NT2/D1 (cell line): ENCODE measurements around the gene PTN.
A peak's percentile ranks its signal among the peaks of the same experiment; 100 is the strongest.

Source experiments
- DNase-seq: peaks from one replicate; pipeline ENCODE4 v3.0.0-alpha.2; 2011; ENCODE audit warnings: low read depth, low spot score
- H3K27me3 ChIP-seq: 2 replicates; pipeline ENCODE4 v1.6.0; 2011; ENCODE audit warnings: mild to moderate bottlenecking; ENCODE audit not compliant: insufficient read length, insufficient read depth
- H3K36me3 ChIP-seq: 2 replicates; pipeline ENCODE4 v1.6.1; 2011; ENCODE audit warnings: mild to moderate bottlenecking, low read length, mixed read lengths; ENCODE audit not compliant: insufficient read depth, insufficient read length
- H3K4me1 ChIP-seq: 2 replicates; pipeline ENCODE4 v1.5.1; 2011; ENCODE audit not compliant: insufficient read depth, insufficient read length
- H3K4me3 ChIP-seq: 2 replicates; pipeline ENCODE4 v1.5.1; 2011; ENCODE audit warnings: low read depth; ENCODE audit not compliant: insufficient read length
- H3K9ac ChIP-seq: 2 replicates; pipeline ENCODE4 v1.6.0; 2011; ENCODE audit warnings: low read depth; ENCODE audit not compliant: insufficient read length
- H3K9me3 ChIP-seq: 2 replicates; pipeline ENCODE4 v1.5.1; 2011; ENCODE audit warnings: mild to moderate bottlenecking, low read length; ENCODE audit not compliant: insufficient read depth
- SUZ12 ChIP-seq: IDR thresholded peaks from 2 replicates; pipeline ENCODE4 v1.6.1; 2011; ENCODE audit not compliant: insufficient read length, insufficient read depth; ENCODE audit errors: extremely low read depth
- YY1 ChIP-seq: IDR thresholded peaks from 2 replicates; pipeline ENCODE4 v1.6.1; 2011; ENCODE audit not compliant: insufficient read length, insufficient read depth
- ZNF274 ChIP-seq: IDR thresholded peaks from 2 replicates; pipeline ENCODE4 v1.6.1; 2011; ENCODE audit warnings: mild to moderate bottlenecking, low read depth, low read length

PTN gene

DNA sequence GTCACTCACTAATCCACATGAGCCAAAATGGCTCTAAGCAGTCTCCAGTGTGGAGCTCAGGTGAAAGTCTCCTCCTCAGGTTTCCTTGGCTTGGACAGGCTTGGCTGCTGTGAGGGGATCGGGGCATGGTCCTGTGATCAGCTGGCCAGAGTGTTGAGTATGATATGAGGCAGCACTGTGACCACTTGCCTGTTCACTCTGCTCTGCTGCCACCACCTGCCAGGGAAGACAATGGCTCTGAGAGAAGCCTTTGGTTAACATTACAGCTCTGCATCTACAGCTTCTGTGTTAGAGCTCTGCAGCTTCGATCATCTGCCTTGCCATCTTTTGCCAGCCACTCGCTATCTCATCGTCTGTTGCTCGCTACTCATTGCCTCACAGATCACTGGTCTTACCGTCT is 20.1 kb upstream of the PTN start:
- H3K4me3 ChIP-seq: no peak overlapping the region
- H3K36me3 ChIP-seq: no peaks in the 10 kb centered on the region
- H3K4me1 ChIP-seq: no peaks in the 10 kb centered on the region
- no peaks in the 10 kb centered on the region for H3K27me3 ChIP-seq
- H3K9me3 ChIP-seq: peaks cover 30% of the 10 kb centered on the region
- no peak overlapping the region for H3K9ac ChIP-seq
- TF ChIP-seq YY1 (no peak), SUZ12 (no peak), ZNF274 (no peak)
- DNase-seq: no peak

DNA sequence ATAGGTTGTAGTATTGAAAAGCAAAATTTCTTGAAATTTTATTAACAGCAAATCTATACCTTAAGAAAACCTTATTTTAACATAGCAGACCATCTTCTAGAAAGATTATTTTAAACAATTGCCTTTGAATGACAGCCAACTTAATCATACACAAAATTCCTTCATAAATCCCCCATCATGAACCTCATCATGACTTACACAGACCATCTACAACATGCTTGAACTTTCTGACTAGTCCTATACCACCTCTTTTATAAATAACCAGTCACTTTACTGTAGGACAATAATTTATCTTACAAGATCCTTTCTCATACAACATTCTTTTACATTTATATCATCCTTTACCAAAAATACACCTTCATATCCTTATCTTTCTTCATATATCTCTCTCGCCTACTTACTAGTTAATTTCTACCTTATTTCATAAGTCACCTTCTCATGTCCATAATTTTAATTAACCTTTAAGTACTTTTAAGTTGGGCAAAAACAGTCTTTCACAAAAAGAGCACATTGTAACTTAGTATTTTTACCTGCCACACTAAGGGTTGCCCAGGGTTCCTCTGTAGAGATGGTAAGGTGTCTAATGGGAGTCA is 16.6 kb upstream of the PTN start:
- DNase-seq: no peak
- no peak overlapping the region for H3K4me3 ChIP-seq
- H3K27me3 ChIP-seq: no peaks in the 10 kb centered on the region
- H3K4me1 ChIP-seq: no peaks in the 10 kb centered on the region
- H3K9ac ChIP-seq: no peak overlapping the region
- no peaks in the 10 kb centered on the region for H3K36me3 ChIP-seq
- peaks cover 38% of the 10 kb centered on the region for H3K9me3 ChIP-seq
- no peak for TF ChIP-seq SUZ12
- TF ChIP-seq YY1: no peak
- no peak for TF ChIP-seq ZNF274

DNA sequence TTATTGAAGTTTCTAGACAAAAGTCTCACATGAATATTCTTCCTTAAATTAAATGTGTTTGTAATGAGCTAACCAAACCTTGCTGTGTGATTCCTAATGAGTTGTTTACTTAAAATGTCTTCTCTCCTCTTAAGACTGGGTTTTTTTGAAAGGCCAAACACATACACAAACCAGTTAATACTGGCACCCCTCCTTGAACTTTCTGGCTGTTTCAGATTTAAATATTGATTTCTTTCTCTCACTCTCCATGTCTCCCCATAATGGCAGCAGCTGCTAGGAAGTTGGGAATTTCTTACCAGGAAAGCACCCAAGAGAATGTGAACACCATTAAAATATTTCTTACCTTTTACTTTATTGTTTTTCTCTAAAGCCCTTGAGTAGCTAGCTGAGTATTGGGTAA is 11.4 kb upstream of the PTN start:
- TF ChIP-seq YY1 (no peak), ZNF274 (no peak), SUZ12 (no peak)
- DNase-seq: no peak
- H3K4me1 ChIP-seq: no peaks in the 10 kb centered on the region
- no peak overlapping the region for H3K9ac ChIP-seq
- H3K27me3 ChIP-seq: no peaks in the 10 kb centered on the region
- H3K36me3 ChIP-seq: no peaks in the 10 kb centered on the region
- peaks cover 20% of the 10 kb centered on the region for H3K9me3 ChIP-seq
- no peak overlapping the region for H3K4me3 ChIP-seq

DNA sequence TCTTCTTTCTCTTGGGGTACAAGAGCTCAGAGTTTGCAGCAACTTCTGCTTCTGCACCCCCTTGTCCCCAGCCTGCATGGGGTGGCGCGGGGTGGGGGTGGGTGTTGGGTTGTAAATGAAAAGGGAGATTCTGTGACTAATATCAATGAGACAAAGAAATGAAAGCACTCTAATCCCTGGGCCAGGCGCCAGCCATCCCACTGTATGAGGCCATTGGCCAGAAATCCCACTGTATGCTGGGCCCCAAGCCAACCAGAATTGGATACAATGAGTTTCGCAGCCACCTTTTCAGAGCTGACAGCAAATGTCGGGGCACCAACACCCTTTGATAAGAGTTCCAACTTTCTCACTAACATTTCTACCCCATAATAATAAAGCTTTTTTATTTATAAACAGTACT is 10.9 kb upstream of the PTN start:
- Histone ChIP-seq H3K9ac (no peak overlapping the region), H3K4me1 (no peaks in the 10 kb centered on the region), H3K36me3 (no peaks in the 10 kb centered on the region), H3K9me3 (peaks cover 14% of the 10 kb centered on the region), H3K27me3 (no peaks in the 10 kb centered on the region), H3K4me3 (no peak overlapping the region)
- no peak for TF ChIP-seq SUZ12
- TF ChIP-seq ZNF274: no peak
- no peak for DNase-seq

DNA sequence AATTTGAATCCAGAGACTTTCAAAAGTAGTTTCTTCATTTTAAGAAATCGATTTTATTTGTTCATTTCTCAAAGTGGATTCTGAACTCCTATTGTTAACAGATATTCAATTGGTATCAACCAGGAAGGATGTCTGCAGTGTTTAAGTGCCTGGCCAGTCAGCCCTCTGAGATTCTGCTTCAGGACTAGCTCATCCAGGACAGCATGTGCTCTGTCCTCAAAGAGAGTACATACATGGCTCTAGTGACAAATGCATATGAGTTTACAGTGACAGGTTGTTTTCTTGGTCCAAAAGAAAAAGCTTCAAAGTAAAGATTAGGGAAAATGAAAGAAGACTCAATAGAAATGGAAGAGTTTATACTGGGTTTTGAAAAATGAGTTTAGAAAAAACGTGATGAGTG is 8.4 kb upstream of the PTN start:
- Histone ChIP-seq H3K4me3 (no peak overlapping the region), H3K27me3 (no peaks in the 10 kb centered on the region), H3K9me3 (no peaks in the 10 kb centered on the region), H3K36me3 (no peaks in the 10 kb centered on the region), H3K4me1 (no peaks in the 10 kb centered on the region), H3K9ac (no peak overlapping the region)
- DNase-seq: no peak
- TF ChIP-seq SUZ12: no peak
- no peak for TF ChIP-seq ZNF274
- no peak for TF ChIP-seq YY1

DNA sequence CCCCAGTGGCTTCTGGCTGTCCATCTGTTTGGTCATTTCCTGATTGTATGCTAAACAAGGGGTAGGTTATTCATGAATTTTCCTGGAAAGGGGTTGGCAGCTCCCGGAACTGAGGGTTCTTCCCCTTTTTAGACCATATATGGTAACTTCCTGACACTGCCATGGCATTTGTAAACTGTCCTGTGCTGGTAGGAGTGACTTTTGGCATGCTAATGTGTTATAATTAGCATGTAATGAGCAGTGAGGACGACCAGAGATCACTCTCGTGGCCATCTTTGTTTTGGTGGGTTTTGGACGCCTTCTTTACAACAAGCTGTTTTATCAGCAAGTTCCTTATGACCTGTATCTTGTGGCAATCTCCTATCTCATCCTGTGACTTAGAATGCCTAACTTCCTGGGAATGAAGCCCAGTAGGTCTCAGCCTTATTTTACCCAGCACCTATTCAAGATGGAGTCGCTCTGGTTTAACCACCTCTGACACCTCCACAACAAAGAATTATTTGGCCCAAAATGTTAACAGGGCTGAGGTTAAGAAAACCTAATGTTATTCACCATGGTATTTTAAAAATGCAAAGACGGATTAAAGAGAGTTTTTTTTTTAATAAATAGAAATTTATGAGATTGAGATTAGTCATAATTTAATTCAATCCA is 2.4 kb upstream of the PTN start:
- no peaks in the 10 kb centered on the region for H3K36me3 ChIP-seq
- no peaks in the 10 kb centered on the region for H3K4me1 ChIP-seq
- H3K9ac ChIP-seq: no peak overlapping the region
- no peak for DNase-seq
- H3K4me3 ChIP-seq: no peak overlapping the region
- H3K27me3 ChIP-seq: peaks cover 6% of the 10 kb centered on the region
- TF ChIP-seq YY1 (no peak), SUZ12 (no peak), ZNF274 (no peak)
- H3K9me3 ChIP-seq: no peaks in the 10 kb centered on the region

DNA sequence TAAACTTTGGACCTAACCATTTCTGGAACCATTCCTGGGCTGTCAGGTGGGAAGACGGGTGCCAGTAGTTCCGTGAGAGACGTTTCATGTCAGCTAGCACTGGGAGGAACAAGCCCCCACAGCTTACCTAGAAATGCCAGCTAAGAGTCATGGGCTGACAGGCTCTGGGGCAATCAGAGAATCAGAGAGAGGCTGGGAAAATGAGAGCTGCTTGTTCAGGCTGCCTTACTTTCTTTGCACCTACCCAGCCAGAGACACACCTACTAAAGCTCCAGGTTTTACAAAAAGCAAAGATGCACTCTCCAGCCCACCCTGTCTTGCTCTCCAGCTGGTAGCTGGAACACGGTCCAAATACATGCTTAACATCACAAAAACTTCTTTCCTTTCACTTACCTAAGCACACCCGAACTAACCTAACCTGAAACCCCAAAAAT is 688 bp downstream of the PTN start:
- Histone ChIP-seq H3K4me3 (peak overlapping the region; percentile 56), H3K36me3 (no peaks in the 10 kb centered on the region), H3K4me1 (no peaks in the 10 kb centered on the region), H3K27me3 (peaks cover 6% of the 10 kb centered on the region), H3K9ac (peak overlapping the region; percentile 74), H3K9me3 (no peaks in the 10 kb centered on the region)
- DNase-seq: no peak
- TF ChIP-seq YY1 (no peak), ZNF274 (no peak), SUZ12 (no peak)

DNA sequence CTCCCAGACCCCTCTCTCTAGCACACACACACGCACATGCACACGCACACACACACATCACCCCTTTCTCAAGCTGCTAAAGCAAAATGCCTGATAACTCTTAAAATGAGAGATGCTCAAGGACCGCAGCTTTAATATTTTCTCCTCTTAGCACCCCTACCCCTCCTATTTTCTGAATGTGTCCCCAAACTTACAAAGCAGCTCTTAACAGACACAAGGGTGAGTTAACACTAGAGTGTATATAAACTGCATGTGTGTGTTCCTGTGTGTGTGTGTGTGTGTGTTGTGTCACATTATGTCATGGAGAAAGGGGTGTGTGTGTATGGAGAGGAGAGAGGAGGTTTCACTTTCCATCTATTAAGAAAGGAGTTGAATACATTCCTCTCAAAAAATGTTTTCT is 1.3 kb downstream of the PTN start:
- H3K9me3 ChIP-seq: no peaks in the 10 kb centered on the region
- no peak for DNase-seq
- no peaks in the 10 kb centered on the region for H3K4me1 ChIP-seq
- no peak overlapping the region for H3K4me3 ChIP-seq
- no peaks in the 10 kb centered on the region for H3K36me3 ChIP-seq
- no peak overlapping the region for H3K9ac ChIP-seq
- H3K27me3 ChIP-seq: peaks cover 6% of the 10 kb centered on the region
- TF ChIP-seq YY1: no peak
- TF ChIP-seq ZNF274: no peak
- no peak for TF ChIP-seq SUZ12
